Stimulated activated CD4-positive, alpha-beta T cell treated with anti-CD3 and anti-CD28 coated beads, Interleukin-2, amount 100 ng/mL, for 24 hours (primary cell): ENCODE results near the gene BEND3.

Experiments
- DNase-seq, 2 donors: peaks; one replicate each; pipeline ENCODE4 v3.0.0-alpha.2; 2020

Gene BEND3

GRCh38 chr6:107080036-107080435 lies 35.3 kb downstream of the BEND3 start:
- DNase-seq, result no peak

- no peak for DNase-seq
These were observed 35.9 kb downstream of the BEND3 start for GRCh38 chr6:107079429-107079828.

GRCh38 chr6:107077710-107078109 lies 37.6 kb downstream of the BEND3 start:
- DNase-seq, result no peak

- no peak for DNase-seq
These were observed 39.3 kb downstream of the BEND3 start for GRCh38 chr6:107075951-107076381.

- no peak for DNase-seq
These were observed 44.6 kb downstream of the BEND3 start for GRCh38 chr6:107070686-107071085.

GRCh38 chr6:107069631-107070548 lies 45.4 kb downstream of the BEND3 start:
- no peak for DNase-seq

- DNase-seq, result no peak
These were observed 46.4 kb downstream of the BEND3 start for GRCh38 chr6:107068691-107069630.

GRCh38 chr6:107066697-107067659 lies 48.3 kb downstream of the BEND3 start:
- no peak for DNase-seq

- peak in 1 of 2 donors; percentile 25 for DNase-seq
These were observed 50.7 kb downstream of the BEND3 start for GRCh38 chr6:107064579-107065065.

GRCh38 chr6:107062691-107063090 lies 52.6 kb downstream of the BEND3 start:
- DNase-seq, result no peak

- no peak for DNase-seq
These were observed 53.9 kb downstream of the BEND3 start for GRCh38 chr6:107061125-107062020.

GRCh38 chr6:107060704-107061103 lies 54.6 kb downstream of the BEND3 start:
- DNase-seq, result no peak

- no peak for DNase-seq
These were observed 55.7 kb downstream of the BEND3 start for GRCh38 chr6:107059606-107060005.

GRCh38 chr6:107057679-107058078 lies 57.6 kb downstream of the BEND3 start:
- DNase-seq, result no peak

GRCh38 chr6:107056796-107057195 lies 58.5 kb downstream of the BEND3 start:
- DNase-seq, result no peak

- DNase-seq, result no peak
These were observed 67.5 kb downstream of the BEND3 start for GRCh38 chr6:107047807-107048206.

GRCh38 chr6:107045826-107046675 lies 69.3 kb downstream of the BEND3 start:
- DNase-seq, result no peak

- no peak for DNase-seq
These were observed 82.2 kb downstream of the BEND3 start for GRCh38 chr6:107033126-107033525.

GRCh38 chr6:107032051-107032450 lies 83.3 kb downstream of the BEND3 start:
- DNase-seq, result no peak

GRCh38 chr6:107030151-107030550 lies 85.2 kb downstream of the BEND3 start:
- DNase-seq, result no peak
